Activated T-helper 17 cell treated with anti-CD3 and anti-CD28 coated beads, Interleukin-2, amount 50 U/mL, for 72 hours (primary cell): ENCODE results near the gene ST6GAL2. TPM values are rescaled to one million over a fixed set of nuclear protein-coding genes. Genes with fewer than 3 reads are reported as not detected.

Source experiments
- ATAC-seq: fragments of 150-1000 bp; cut with Tn5 transposase; replicated peaks from 2 replicates; pipeline ENCODE4 v1.10.0; 2021; ENCODE audit warnings: mild to moderate bottlenecking, moderate library complexity
- H3K27ac Mint-ChIP-seq: one replicate; pipeline ENCODE4 v1.8.0; 2022; ENCODE audit warnings: mixed read lengths
- H3K27me3 Mint-ChIP-seq: one replicate; pipeline ENCODE4 v1.8.0; 2022; ENCODE audit warnings: mixed read lengths
- H3K36me3 Mint-ChIP-seq: one replicate; pipeline ENCODE4 v1.8.0; 2022; ENCODE audit warnings: low read depth, mild to moderate bottlenecking, mixed read lengths
- H3K4me1 Mint-ChIP-seq: one replicate; pipeline ENCODE4 v1.8.0; 2022; ENCODE audit warnings: mixed read lengths
- H3K4me3 Mint-ChIP-seq: one replicate; pipeline ENCODE4 v1.8.0; 2022; ENCODE audit warnings: mild to moderate bottlenecking, mixed read lengths
- H3K9me3 Mint-ChIP-seq: one replicate; pipeline ENCODE4 v1.8.0; 2022; ENCODE audit warnings: mixed read lengths
- total RNA-seq, 2 donors: library from RNA; stranded (reverse); gene quantifications; one replicate each; pipeline ENCODE4 v1.2.3, GENCODE V29; 2022

The ST6GAL2 gene
- total RNA-seq, 2 donors from 2014 or later: not detected

GRCh38 chr2:106825161-106825560 is 60.8 kb downstream of the ST6GAL2 start:
- no peak for ATAC-seq
- no peak overlapping the region for H3K4me3 Mint-ChIP-seq
- no peaks in the 10 kb centered on the region for H3K9me3 Mint-ChIP-seq
- no peak overlapping the region for H3K27ac Mint-ChIP-seq
- no peaks in the 10 kb centered on the region for H3K36me3 Mint-ChIP-seq
- H3K4me1 Mint-ChIP-seq: no peaks in the 10 kb centered on the region
- no peaks in the 10 kb centered on the region for H3K27me3 Mint-ChIP-seq

GRCh38 chr2:106816974-106817373 is 69.0 kb downstream of the ST6GAL2 start:
- Mint-ChIP-seq H3K4me1 (no peaks in the 10 kb centered on the region), H3K27ac (no peak overlapping the region), H3K9me3 (no peaks in the 10 kb centered on the region), H3K4me3 (no peak overlapping the region), H3K36me3 (no peaks in the 10 kb centered on the region), H3K27me3 (peaks cover 7% of the 10 kb centered on the region)
- no peak for ATAC-seq

GRCh38 chr2:106812841-106813240 is 73.1 kb downstream of the ST6GAL2 start:
- Mint-ChIP-seq H3K36me3 (no peaks in the 10 kb centered on the region), H3K4me3 (no peak overlapping the region), H3K27ac (no peak overlapping the region), H3K9me3 (no peaks in the 10 kb centered on the region), H3K4me1 (no peaks in the 10 kb centered on the region), H3K27me3 (no peaks in the 10 kb centered on the region)
- no peak for ATAC-seq

- Mint-ChIP-seq H3K9me3 (no peaks in the 10 kb centered on the region), H3K36me3 (no peaks in the 10 kb centered on the region), H3K27ac (no peak overlapping the region), H3K4me3 (no peak overlapping the region), H3K4me1 (no peaks in the 10 kb centered on the region), H3K27me3 (no peaks in the 10 kb centered on the region)
- ATAC-seq: no peak
These were observed 73.6 kb downstream of the ST6GAL2 start for GRCh38 chr2:106812383-106812782.

- H3K4me3 Mint-ChIP-seq: no peak overlapping the region
- no peaks in the 10 kb centered on the region for H3K4me1 Mint-ChIP-seq
- no peak overlapping the region for H3K27ac Mint-ChIP-seq
- ATAC-seq: no peak
- no peaks in the 10 kb centered on the region for H3K36me3 Mint-ChIP-seq
- peaks cover under 1% of the 10 kb centered on the region for H3K27me3 Mint-ChIP-seq
- H3K9me3 Mint-ChIP-seq: peaks cover under 1% of the 10 kb centered on the region
These were observed 80.3 kb downstream of the ST6GAL2 start for GRCh38 chr2:106805716-106806115.

GRCh38 chr2:106804161-106804560 is 81.8 kb downstream of the ST6GAL2 start:
- Mint-ChIP-seq H3K9me3 (peaks cover 4% of the 10 kb centered on the region), H3K36me3 (no peaks in the 10 kb centered on the region), H3K4me3 (no peak overlapping the region), H3K4me1 (no peaks in the 10 kb centered on the region), H3K27me3 (peaks cover 4% of the 10 kb centered on the region), H3K27ac (no peak overlapping the region)
- ATAC-seq: no peak

- Mint-ChIP-seq H3K27ac (no peak overlapping the region), H3K4me3 (no peak overlapping the region), H3K9me3 (peaks cover 4% of the 10 kb centered on the region), H3K4me1 (no peaks in the 10 kb centered on the region), H3K27me3 (peaks cover 4% of the 10 kb centered on the region), H3K36me3 (no peaks in the 10 kb centered on the region)
- no peak for ATAC-seq
These were observed 84.9 kb downstream of the ST6GAL2 start for GRCh38 chr2:106800976-106801655.

- H3K27me3 Mint-ChIP-seq: peaks cover 4% of the 10 kb centered on the region
- peaks cover 4% of the 10 kb centered on the region for H3K9me3 Mint-ChIP-seq
- no peaks in the 10 kb centered on the region for H3K4me1 Mint-ChIP-seq
- no peak for ATAC-seq
- H3K27ac Mint-ChIP-seq: no peak overlapping the region
- no peak overlapping the region for H3K4me3 Mint-ChIP-seq
- H3K36me3 Mint-ChIP-seq: no peaks in the 10 kb centered on the region
These were observed 85.8 kb downstream of the ST6GAL2 start for GRCh38 chr2:106800180-106800579.

GRCh38 chr2:106798826-106799552 is 87.0 kb downstream of the ST6GAL2 start:
- ATAC-seq: no peak
- Mint-ChIP-seq H3K27me3 (peaks cover 7% of the 10 kb centered on the region), H3K4me1 (no peaks in the 10 kb centered on the region), H3K9me3 (peaks cover 4% of the 10 kb centered on the region), H3K4me3 (no peak overlapping the region), H3K36me3 (no peaks in the 10 kb centered on the region), H3K27ac (no peak overlapping the region)

- Mint-ChIP-seq H3K27me3 (peaks cover 7% of the 10 kb centered on the region), H3K4me3 (no peak overlapping the region), H3K36me3 (no peaks in the 10 kb centered on the region), H3K9me3 (peaks cover 4% of the 10 kb centered on the region), H3K27ac (no peak overlapping the region), H3K4me1 (no peaks in the 10 kb centered on the region)
- ATAC-seq: no peak
These were observed 88.5 kb downstream of the ST6GAL2 start for GRCh38 chr2:106797494-106797893.

GRCh38 chr2:106792671-106793070 is 93.3 kb downstream of the ST6GAL2 start:
- no peak for ATAC-seq
- no peaks in the 10 kb centered on the region for H3K9me3 Mint-ChIP-seq
- H3K27me3 Mint-ChIP-seq: peaks cover 3% of the 10 kb centered on the region
- H3K4me1 Mint-ChIP-seq: no peaks in the 10 kb centered on the region
- no peaks in the 10 kb centered on the region for H3K36me3 Mint-ChIP-seq
- H3K4me3 Mint-ChIP-seq: no peak overlapping the region
- H3K27ac Mint-ChIP-seq: no peak overlapping the region

GRCh38 chr2:106789185-106789584 is 96.8 kb downstream of the ST6GAL2 start:
- ATAC-seq: no peak
- no peak overlapping the region for H3K27ac Mint-ChIP-seq

GRCh38 chr2:106782681-106783080 is 103.3 kb downstream of the ST6GAL2 start:
- Mint-ChIP-seq H3K4me1 (no peaks in the 10 kb centered on the region), H3K4me3 (no peak overlapping the region)

More at GRCh38 chr2:106789185-106789584, 96.8 kb downstream of the ST6GAL2 start:
- Mint-ChIP-seq H3K9me3 (no peaks in the 10 kb centered on the region), H3K4me3 (no peak overlapping the region), H3K36me3 (no peaks in the 10 kb centered on the region), H3K27me3 (peaks cover 4% of the 10 kb centered on the region), H3K4me1 (no peaks in the 10 kb centered on the region)

GRCh38 chr2:106781196-106781595 is 104.8 kb downstream of the ST6GAL2 start:
- peaks cover 12% of the 10 kb centered on the region for H3K9me3 Mint-ChIP-seq
- H3K27ac Mint-ChIP-seq: no peak overlapping the region
- ATAC-seq: no peak
- H3K36me3 Mint-ChIP-seq: no peaks in the 10 kb centered on the region
- H3K27me3 Mint-ChIP-seq: peaks cover 16% of the 10 kb centered on the region
- no peak overlapping the region for H3K4me3 Mint-ChIP-seq
- H3K4me1 Mint-ChIP-seq: no peaks in the 10 kb centered on the region

More at GRCh38 chr2:106782681-106783080, 103.3 kb downstream of the ST6GAL2 start:
- Mint-ChIP-seq H3K9me3 (peaks cover 12% of the 10 kb centered on the region), H3K36me3 (no peaks in the 10 kb centered on the region), H3K27me3 (peaks cover 17% of the 10 kb centered on the region), H3K27ac (no peak overlapping the region)
- no peak for ATAC-seq

- ATAC-seq: no peak
- Mint-ChIP-seq H3K4me1 (no peaks in the 10 kb centered on the region), H3K36me3 (no peaks in the 10 kb centered on the region), H3K9me3 (no peaks in the 10 kb centered on the region), H3K4me3 (no peak overlapping the region), H3K27me3 (peaks cover 13% of the 10 kb centered on the region), H3K27ac (no peak overlapping the region)
These were observed 114.2 kb downstream of the ST6GAL2 start for GRCh38 chr2:106771811-106772210.
